HCT116 (cell line): Measurements from ENCODE around the gene IDS. TPM values are rescaled to one million over a fixed set of nuclear protein-coding genes. Genes with fewer than 3 reads are reported as not detected.

Experiments used
- ATAC-seq: fragments of 200-7000 bp; cut with Tn5 transposase; 2 replicates; pipeline ENCODE4 v1.9.1; 2020; ENCODE audit warnings: mild to moderate bottlenecking, moderate library complexity
- BruUV-seq: library from RNA; stranded (reverse); fragments of 400-500 nt; replicated peaks from 2 replicates; lab custom pipeline; 2021; lab: Mats Ljungman, UMichigan
- CTCF ChIA-PET: fragments of 300-600 bp; sonication (Branson Sonifier 250); formaldehyde crosslinking; loops from one replicate; lab custom pipeline; 2021; ENCODE audit warnings: antibody characterized with exemption; lab: Charles Lee
- POLR2A ChIA-PET: fragments of 300-600, 350-600 bp; sonication (Branson Sonifier 250); formaldehyde crosslinking; loops from one replicate; lab custom pipeline; 2021; ENCODE audit warnings: antibody characterized with exemption; lab: Charles Lee
- RAD21 ChIA-PET, 2 experiments: fragments of 300-600 bp; sonication (Branson Sonifier 250); formaldehyde crosslinking; loops; one replicate each; lab custom pipeline; 2023; ENCODE audit warnings: low total read pairs in 2 of 2; ENCODE audit not compliant: uncharacterized antibody in 2 of 2, unreplicated experiment in 2 of 2, low non-redundant PET in 1 of 2; lab: Charles Lee
- DNase-seq: peaks from one replicate; pipeline ENCODE4 v3.0.0-alpha.2; 2010; ENCODE audit warnings: low read depth, low spot score
- H2AFZ ChIP-seq: fragments of 200-600 bp; shearing (Covaris generic), sonication (generic); 2 replicates; pipeline ENCODE4 v1.6.1; 2017; ENCODE audit warnings: low read depth, mixed run types, mixed read lengths, antibody characterized with exemption, low read length; ENCODE audit not compliant: poor library complexity, severe bottlenecking
- H3K27ac ChIP-seq: 2 replicates; pipeline ENCODE4 v1.5.1; 2012; ENCODE audit warnings: low read depth, low read length
- H3K27me3 ChIP-seq: fragments of 200-600 bp; sonication (generic); 2 replicates; pipeline ENCODE4 v1.6.1; 2016; ENCODE audit warnings: mixed run types, low read length, mixed read lengths; ENCODE audit not compliant: insufficient read depth
- H3K36me3 ChIP-seq, 2 experiments: fragments of 200-500 bp in 1 of 2; fragments of 200-600 bp in 1 of 2; sonication (Bioruptor generic) in 1 of 2; sonication (generic) in 1 of 2; 2 replicates each; pipeline versions ENCODE4 v1.5.1 to v1.6.1; 2014 to 2016; ENCODE audit warnings: low read length in 2 of 2, inconsistent platforms in 1 of 2, mixed read lengths in 1 of 2, mixed run types in 1 of 2; ENCODE audit not compliant: insufficient read depth in 2 of 2, control insufficient read depth in 1 of 2
- H3K4me1 ChIP-seq, 2 experiments: fragments of 200-600 bp in 1 of 2; sonication (generic) in 1 of 2; 2 replicates each; pipeline versions ENCODE4 v1.5.1 to v1.6.1; 2012 to 2017; ENCODE audit warnings: low read length in 2 of 2, inconsistent platforms in 1 of 2, mild to moderate bottlenecking in 1 of 2, mixed read lengths in 1 of 2, mixed run types in 1 of 2, moderate library complexity in 1 of 2; ENCODE audit not compliant: insufficient read depth in 2 of 2, control insufficient read depth in 1 of 2
- H3K4me2 ChIP-seq: fragments of 200-600 bp; sonication (generic); 2 replicates; pipeline ENCODE4 v1.6.1; 2017; ENCODE audit warnings: mixed run types, low read length, mixed read lengths
- H3K4me3 ChIP-seq, 2 experiments: fragments of 200-600 bp in 1 of 2; sonication (generic) in 1 of 2; replicated peaks in 1 of 2; 2 replicates each; pipeline ENCODE4 v1.5.1; 2011 to 2016; ENCODE audit warnings: low read length in 2 of 2, control low read depth in 1 of 2, low read depth in 1 of 2, mild to moderate bottlenecking in 1 of 2, mixed read lengths in 1 of 2, mixed run types in 1 of 2
- H3K79me2 ChIP-seq: fragments of 200-600 bp; sonication (generic); 2 replicates; pipeline ENCODE4 v1.6.1; 2017; ENCODE audit warnings: mild to moderate bottlenecking, mixed run types, low read length, moderate library complexity, mixed read lengths; ENCODE audit not compliant: insufficient read depth
- H3K9ac ChIP-seq: fragments of 200-600 bp; sonication (generic); 2 replicates; pipeline ENCODE4 v1.6.1; 2016; ENCODE audit warnings: low read length, mixed read lengths
- H3K9me2 ChIP-seq: fragments of 200-600 bp; sonication (generic), shearing (Covaris generic); 2 replicates; pipeline ENCODE4 v1.6.1; 2017; ENCODE audit warnings: mixed run types, mild to moderate bottlenecking, moderate library complexity; ENCODE audit not compliant: insufficient read depth
- H3K9me3 ChIP-seq, 2 experiments: fragments of 200-500 bp in 1 of 2; fragments of 200-600 bp in 1 of 2; sonication (Bioruptor generic) in 1 of 2; sonication (generic) in 1 of 2; 2 replicates each; pipeline ENCODE4 v1.6.1; 2014 to 2017; ENCODE audit warnings: low read length in 2 of 2, mixed read lengths in 2 of 2, inconsistent platforms in 1 of 2, low read depth in 1 of 2, mild to moderate bottlenecking in 1 of 2, mixed run types in 1 of 2, moderate library complexity in 1 of 2; ENCODE audit not compliant: control insufficient read depth in 1 of 2, insufficient read depth in 1 of 2
- H4K20me1 ChIP-seq: fragments of 200-600 bp; sonication (generic), shearing (Covaris generic); 2 replicates; pipeline ENCODE4 v1.6.1; 2017; ENCODE audit warnings: mixed run types, mild to moderate bottlenecking, moderate library complexity; ENCODE audit not compliant: insufficient read depth
- CEBPB ChIP-seq: IDR thresholded peaks from 2 replicates; pipeline ENCODE4 v1.6.1; 2012; ENCODE audit warnings: low read depth
- ELF1 ChIP-seq: IDR thresholded peaks from 2 replicates; pipeline ENCODE4 v1.6.1; 2012; ENCODE audit warnings: low read depth, borderline replicate concordance
- EZH2 ChIP-seq: fragments of 200-600 bp; sonication (generic); IDR thresholded peaks from 2 replicates; pipeline ENCODE4 v1.6.1; 2017; ENCODE audit warnings: antibody characterized with exemption, mixed run types
- JUND ChIP-seq: IDR thresholded peaks from 2 replicates; pipeline ENCODE4 v1.6.1; 2012
- MAX ChIP-seq: IDR thresholded peaks from 2 replicates; pipeline ENCODE4 v1.6.1; 2012
- POLR2A ChIP-seq: IDR thresholded peaks from 2 replicates; pipeline ENCODE4 v1.7.0; 2011; ENCODE audit warnings: borderline replicate concordance; ENCODE audit not compliant: insufficient read depth, insufficient read length; ENCODE audit errors: extremely low read depth
- SIN3A ChIP-seq: IDR thresholded peaks from 2 replicates; pipeline ENCODE4 v1.6.1; 2012; ENCODE audit warnings: low read depth
- SP1 ChIP-seq: IDR thresholded peaks from 2 replicates; pipeline ENCODE4 v1.6.1; 2012; ENCODE audit warnings: low read depth
- SRF ChIP-seq: IDR thresholded peaks from 2 replicates; pipeline ENCODE4 v1.6.1; 2012; ENCODE audit warnings: low read depth
- TCF7L2 ChIP-seq: IDR thresholded peaks from 2 replicates; pipeline ENCODE4 v1.7.0; 2011; ENCODE audit warnings: borderline replicate concordance, inconsistent platforms; ENCODE audit not compliant: insufficient read depth, insufficient read length; ENCODE audit errors: extremely low read depth
- YY1 ChIP-seq: IDR thresholded peaks from 2 replicates; pipeline ENCODE4 v1.6.1; 2011; ENCODE audit warnings: low read length, low read depth, moderate library complexity, mild to moderate bottlenecking; ENCODE audit not compliant: insufficient replicate concordance; ENCODE audit errors: extremely low read depth
- ZBTB33 ChIP-seq: IDR thresholded peaks from 2 replicates; pipeline ENCODE4 v1.6.1; 2011; ENCODE audit warnings: mild to moderate bottlenecking, low read length, moderate library complexity; ENCODE audit not compliant: insufficient replicate concordance; ENCODE audit errors: extremely low read depth
- ZFX ChIP-seq: fragments of 450-650 bp; IDR thresholded peaks from 2 replicates; pipeline ENCODE4 v1.6.1; 2017
- ZNF274 ChIP-seq: fragments of 200-500 bp; sonication (Bioruptor generic); IDR thresholded peaks from 2 replicates; pipeline ENCODE4 v1.6.1; 2014; ENCODE audit warnings: mild to moderate bottlenecking, low read depth, low read length, inconsistent platforms
- intact Hi-C: fragments of 100-400 bp; cut with micrococcal nuclease; formaldehyde crosslinking; loops from 2 replicates; pipeline ENCODE4 v1.10.0; 2022
- total RNA-seq: library from RNA; stranded (reverse); gene quantifications from one replicate; pipeline ENCODE4 v1.2.1, GENCODE V29; 2021; ENCODE audit not compliant: unreplicated experiment
- TF ChIP-seq, protein P1 (sequence below), 3 experiments: fragments of 200-600 bp in 1 of 3; sonication (generic) in 1 of 3; IDR thresholded peaks in 2 of 3; conservative IDR thresholded peaks in 1 of 3; 2 replicates each; pipeline ENCODE4 v1.5.1; 2012 to 2017; ENCODE audit warnings: low read depth in 2 of 3, low read length in 2 of 3, antibody characterized with exemption in 1 of 3, borderline replicate concordance in 1 of 3, control low read depth in 1 of 3, mild to moderate bottlenecking in 1 of 3, mixed read lengths in 1 of 3, mixed run types in 1 of 3, moderate library complexity in 1 of 3; ENCODE audit not compliant: insufficient read depth in 1 of 3

Gene IDS
- total RNA-seq, 1 experiment from 2014 or later: 42.0 TPM

- Histone ChIP-seq H3K4me3 (no peak overlapping the region), H2AFZ (no peak overlapping the region), H4K20me1 (no peaks in the 10 kb centered on the region), H3K79me2 (peaks cover 4% of the 10 kb centered on the region; the same call in 1 of the 2 replicates), H3K9me3 (no peaks in the 10 kb centered on the region), H3K9me2 (no peaks in the 10 kb centered on the region)
- no peak for ATAC-seq
- no TSS peak for BruUV-seq
- RAD21 ChIA-PET: no interaction called here
- no peak for DNase-seq
- no peak for TF ChIP-seq JUND
- TF ChIP-seq SP1: no peak
- no peak for TF ChIP-seq EZH2
- no peak for TF ChIP-seq CEBPB
- no peak for TF ChIP-seq ZNF274
- TF ChIP-seq SIN3A: no peak
- TF ChIP-seq, protein P1, sequence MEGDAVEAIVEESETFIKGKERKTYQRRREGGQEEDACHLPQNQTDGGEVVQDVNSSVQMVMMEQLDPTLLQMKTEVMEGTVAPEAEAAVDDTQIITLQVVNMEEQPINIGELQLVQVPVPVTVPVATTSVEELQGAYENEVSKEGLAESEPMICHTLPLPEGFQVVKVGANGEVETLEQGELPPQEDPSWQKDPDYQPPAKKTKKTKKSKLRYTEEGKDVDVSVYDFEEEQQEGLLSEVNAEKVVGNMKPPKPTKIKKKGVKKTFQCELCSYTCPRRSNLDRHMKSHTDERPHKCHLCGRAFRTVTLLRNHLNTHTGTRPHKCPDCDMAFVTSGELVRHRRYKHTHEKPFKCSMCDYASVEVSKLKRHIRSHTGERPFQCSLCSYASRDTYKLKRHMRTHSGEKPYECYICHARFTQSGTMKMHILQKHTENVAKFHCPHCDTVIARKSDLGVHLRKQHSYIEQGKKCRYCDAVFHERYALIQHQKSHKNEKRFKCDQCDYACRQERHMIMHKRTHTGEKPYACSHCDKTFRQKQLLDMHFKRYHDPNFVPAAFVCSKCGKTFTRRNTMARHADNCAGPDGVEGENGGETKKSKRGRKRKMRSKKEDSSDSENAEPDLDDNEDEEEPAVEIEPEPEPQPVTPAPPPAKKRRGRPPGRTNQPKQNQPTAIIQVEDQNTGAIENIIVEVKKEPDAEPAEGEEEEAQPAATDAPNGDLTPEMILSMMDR (IDR thresholded peaks at IDR 0.05 in 2 of 3, conservative IDR thresholded peaks at IDR 0.05 in 1 of 3; ENCODE audit: borderline replicate concordance in 1 of 3, insufficient read depth in 1 of 3, low read depth in 2 of 3, low read length in 2 of 3): no peak
- TF ChIP-seq ZFX: no peak
- no peak for TF ChIP-seq TCF7L2
- TF ChIP-seq MAX: no peak
- TF ChIP-seq SRF: no peak
- no peak for TF ChIP-seq YY1
- no peak for TF ChIP-seq ZBTB33
- no peak for TF ChIP-seq ELF1
- TF ChIP-seq POLR2A: no peak
- TF ChIP-seq, all 23 proteins: peak for 0
- intact Hi-C loops: no loop called here
- Histone ChIP-seq H3K4me2 (no peak overlapping the region), H3K9ac (no peak overlapping the region), H3K4me1 (peaks cover 0 to 31% of the 10 kb centered on the region in 2 experiments; a peak in 3 of 4 replicates), H3K27ac (no peak overlapping the region), H3K36me3 (no peaks in the 10 kb centered on the region), H3K27me3 (no peaks in the 10 kb centered on the region)
- ChIA-PET CTCF (no interaction called here), POLR2A (no interaction called here)
Observed at GRCh38 chrX:149506349-149506748, 1.2 kb upstream of the IDS start.
